Kidney (tissue), 14 donors: ENCODE measurements around the gene GDA. TPM values are rescaled to one million over a fixed set of nuclear protein-coding genes. Genes with fewer than 3 reads are reported as not detected.

Source experiments
- DNase-seq, 5 donors: peaks; one replicate each; pipeline ENCODE4 v3.0.0-alpha.2; 2013 to 2020
- FAIRE-seq: peaks from 2 replicates; lab custom pipeline; 2012; peaks lifted over from hg19 to GRCh38; lab: Jason Lieb, UNC
- H3K27ac ChIP-seq, 2 donors: one replicate each; pipeline ENCODE4 v1.7.0; 2013; ENCODE audit warnings: low read depth in 2 of 2, low read length in 2 of 2, inconsistent platforms in 1 of 2
- H3K27me3 ChIP-seq: one replicate; pipeline ENCODE4 v1.7.1; 2013; ENCODE audit warnings: low read length, inconsistent platforms; ENCODE audit not compliant: control insufficient read depth, insufficient read depth
- H3K36me3 ChIP-seq, 3 donors: one replicate each; pipeline versions ENCODE4 v1.7.0 to v1.7.1; 2013; ENCODE audit warnings: low read length in 3 of 3, control low read depth in 1 of 3, inconsistent platforms in 1 of 3; ENCODE audit not compliant: insufficient read depth in 3 of 3, control insufficient read depth in 2 of 3
- H3K4me1 ChIP-seq, 3 donors: one replicate each; pipeline versions ENCODE4 v1.7.0 to v1.7.1; 2013; ENCODE audit warnings: low read length in 3 of 3, inconsistent platforms in 1 of 3, low read depth in 1 of 3; ENCODE audit not compliant: control insufficient read depth in 2 of 3, insufficient read depth in 2 of 3
- H3K4me3 ChIP-seq, 3 donors: one replicate each; pipeline versions ENCODE4 v1.7.0 to v1.8.1; 2013; ENCODE audit warnings: low read length in 3 of 3, control low read depth in 1 of 3, inconsistent platforms in 1 of 3
- H3K9ac ChIP-seq, 3 donors: one replicate each; pipeline versions ENCODE4 v1.7.0 to v1.7.1; 2013; ENCODE audit warnings: low read length in 3 of 3, control low read depth in 1 of 3, inconsistent platforms in 1 of 3
- H3K9me3 ChIP-seq, 3 donors: one replicate each; pipeline versions ENCODE4 v1.7.0 to v1.7.1; 2013; ENCODE audit warnings: low read length in 3 of 3, control low read depth in 1 of 3, inconsistent platforms in 1 of 3; ENCODE audit not compliant: control insufficient read depth in 2 of 3, insufficient read depth in 1 of 3
- CTCF ChIP-seq: IDR thresholded peaks from 3 replicates; pipeline ENCODE4 v1.5.1; 2012; ENCODE audit warnings: mild to moderate bottlenecking, moderate library complexity, borderline replicate concordance; ENCODE audit not compliant: insufficient read depth; ENCODE audit errors: extremely low read depth
- intact Hi-C: fragments of 100-400 bp; cut with DNase I; formaldehyde crosslinking; loops from one replicate; pipeline ENCODE4 v1.11.1; 2022
- polyA plus RNA-seq: library from polyadenylated mRNA; stranded (reverse); fragments of 350-450 nt; fragmentation: Illumina TruSeq; extraction: RNeasy Lipid Tissue Mini Kit (QIAGEN cat#74804); gene quantifications from one replicate; pipeline ENCODE4 v1.2.3, GENCODE V29; 2014; ENCODE audit warnings: low read depth, low replicate concordance; ENCODE audit not compliant: insufficient read depth
- total RNA-seq: library from RNA; stranded (reverse); fragmentation: NEBNext Ultra II Directional; extraction: Animal tissue kit (Norgen Biotek cat#: 25700); gene quantifications from one replicate; pipeline ENCODE4 v1.2.1, GENCODE V29; 2021
- donor health status: control.
- donor health status: control.
- donor health status: control.
- donor health status: control.
- donor health status: control.
- donor health status: DM: yes; HTN: yes; CAD: no.
- donor health status: Normal renal cell carcinoma (clear cell type).

Gene GDA
- total and polyA plus RNA-seq, 2 donors from 2014 or later: 31.4 to 88.1 TPM

DNA sequence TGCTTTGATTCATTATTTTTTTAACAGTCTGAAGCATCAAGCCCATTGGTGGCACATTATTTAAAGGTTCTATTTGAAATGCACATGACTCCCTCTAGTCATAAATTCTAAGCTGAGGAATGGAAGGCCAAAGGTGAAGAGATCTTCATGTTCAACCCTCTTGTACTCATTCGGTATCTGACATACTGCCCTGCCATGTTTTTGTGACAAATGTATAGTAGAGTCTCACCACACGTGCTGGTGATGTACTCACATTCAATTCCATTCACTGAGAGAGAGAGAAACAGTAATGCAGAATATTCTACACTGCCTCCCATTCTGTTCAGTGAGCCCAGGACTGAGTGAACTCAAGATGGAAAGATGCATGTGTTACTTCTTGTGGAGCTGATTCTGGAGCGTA, 98.3 kb downstream of the GDA start:
- DNase-seq (no peak), FAIRE-seq (no peak)
- no peak for TF ChIP-seq CTCF

GRCh38 chr9:72251589-72251988, 102.3 kb downstream of the GDA start:
- Histone ChIP-seq H3K9ac (no peak overlapping the region), H3K27ac (no peak overlapping the region), H3K36me3 (peaks cover 0 to 3% (median 0%) of the 10 kb centered on the region in 3 donors), H3K9me3 (no peaks in the 10 kb centered on the region), H3K27me3 (no peaks in the 10 kb centered on the region), H3K4me3 (no peak overlapping the region), H3K4me1 (no peaks in the 10 kb centered on the region)
- no peak for TF ChIP-seq CTCF
- FAIRE-seq: no peak
- intact Hi-C loops: no loop called here
- DNase-seq: no peak

More for the DNA sequence above, 98.3 kb downstream of the GDA start:
- intact Hi-C loops: no loop called here
- no peaks in the 10 kb centered on the region for H3K4me1 ChIP-seq
- H3K9ac ChIP-seq: no peak overlapping the region
- no peak overlapping the region for H3K27ac ChIP-seq
- H3K4me3 ChIP-seq: no peak overlapping the region
- no peaks in the 10 kb centered on the region for H3K9me3 ChIP-seq
- no peaks in the 10 kb centered on the region for H3K27me3 ChIP-seq
- H3K36me3 ChIP-seq: peaks cover 0 to 3% (median 0%) of the 10 kb centered on the region in 3 donors

DNA sequence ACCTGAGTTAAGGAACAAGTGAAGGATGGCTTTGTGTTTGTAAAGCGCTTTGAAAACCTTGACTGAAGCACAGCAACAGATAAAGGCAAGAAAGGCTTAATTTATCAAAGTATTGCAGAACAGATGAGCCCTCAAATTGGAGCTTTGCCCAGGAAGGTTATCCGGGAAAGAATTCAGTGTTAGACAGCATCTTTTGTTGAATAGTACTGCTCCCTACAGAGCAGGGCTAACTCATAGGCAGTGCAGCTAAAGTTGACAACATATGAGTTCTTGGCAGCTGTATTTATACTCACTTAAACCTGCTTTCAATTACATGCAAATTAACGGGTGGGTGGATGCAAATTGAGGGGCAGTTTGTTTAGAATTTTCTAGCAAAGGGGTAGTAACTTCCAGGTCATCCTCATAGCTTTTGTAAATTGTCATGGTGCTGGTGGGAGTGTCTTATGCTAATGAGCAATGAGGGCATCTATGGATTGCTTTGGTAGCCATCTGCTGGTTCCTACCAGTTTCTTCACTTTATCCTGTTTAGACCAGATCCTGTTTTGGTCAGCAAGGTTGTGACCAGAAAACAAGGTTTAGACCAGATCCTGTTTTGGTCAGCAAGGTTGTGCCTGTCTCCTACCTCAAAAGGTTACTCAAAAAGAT, 105.8 kb downstream of the GDA start:
- no peaks in the 10 kb centered on the region for H3K9me3 ChIP-seq
- no peak overlapping the region for H3K27ac ChIP-seq
- no peak for FAIRE-seq
- no peak overlapping the region for H3K9ac ChIP-seq
- no peak for DNase-seq
- H3K27me3 ChIP-seq: no peaks in the 10 kb centered on the region
- TF ChIP-seq CTCF: no peak
- no peaks in the 10 kb centered on the region for H3K4me1 ChIP-seq
- H3K4me3 ChIP-seq: no peak overlapping the region
- intact Hi-C loops: no loop called here
- H3K36me3 ChIP-seq: no peaks in the 10 kb centered on the region

- intact Hi-C loops: no loop called here
Measured at GRCh38 chr9:72255569-72255968, 106.3 kb downstream of the GDA start.

More at GRCh38 chr9:72255569-72255968, 106.3 kb downstream of the GDA start:
- Histone ChIP-seq H3K27ac (no peak overlapping the region), H3K27me3 (no peaks in the 10 kb centered on the region), H3K4me3 (no peak overlapping the region), H3K9me3 (no peaks in the 10 kb centered on the region), H3K36me3 (no peaks in the 10 kb centered on the region), H3K9ac (no peak overlapping the region), H3K4me1 (no peaks in the 10 kb centered on the region)
- FAIRE-seq (no peak), DNase-seq (no peak)
- no peak for TF ChIP-seq CTCF
